Measurements from ENCODE around the gene PDGFA. TPM values are rescaled to one million over a fixed set of nuclear protein-coding genes. Genes with fewer than 3 reads are reported as not detected.

Gene PDGFA
- total and polyA plus RNA-seq, 5 donors from 2014 or later, result 2.9 TPM; not detected in 4

- Mint-ChIP-seq H3K27ac (no peak overlapping the region), H3K36me3 (no peaks in the 10 kb centered on the region), H3K4me3 (no peak overlapping the region), H3K9me3 (peaks cover 0 to 12% (median 2%) of the 10 kb centered on the region in 7 donors), H3K27me3 (peaks cover 7% of the 10 kb centered on the region), H3K4me1 (no peaks in the 10 kb centered on the region)
- H3K36me3 ChIP-seq (ENCODE audit: control insufficient read depth, insufficient read depth, low read length), result no peaks in the 10 kb centered on the region
- no peaks in the 10 kb centered on the region for H3K27me3 ChIP-seq (ENCODE audit: control insufficient read depth, insufficient read depth, low read length)
- no peak overlapping the region for H3K4me3 ChIP-seq (ENCODE audit: low read depth, low read length)
- DNase-seq (no peak), ATAC-seq (ENCODE audit: low read depth in 2 of 2) (no peak)
- H3K27ac ChIP-seq (ENCODE audit: insufficient read depth, low read length, poor library complexity, severe bottlenecking), result no peak overlapping the region
- H3K9me3 ChIP-seq (ENCODE audit: control insufficient read depth in 2 of 2, low read length in 2 of 2), result no peaks in the 10 kb centered on the region
- no peaks in the 10 kb centered on the region for H3K4me1 ChIP-seq (ENCODE audit: control insufficient read depth, insufficient read depth, low read length, poor library complexity, severe bottlenecking)
These were observed 39.0 kb downstream of the PDGFA start for GRCh38 chr7:480531-481218.

GRCh38 chr7:479948-480499, 39.6 kb downstream of the PDGFA start:
- no peak overlapping the region for H3K4me3 ChIP-seq (ENCODE audit: low read depth, low read length)
- H3K27me3 Mint-ChIP-seq, result peaks cover 7% of the 10 kb centered on the region
- peaks cover 0 to 12% (median 2%) of the 10 kb centered on the region in 7 donors for H3K9me3 Mint-ChIP-seq
- H3K27ac ChIP-seq (ENCODE audit: insufficient read depth, low read length, poor library complexity, severe bottlenecking), result no peak overlapping the region
- no peak overlapping the region for H3K27ac Mint-ChIP-seq
- ATAC-seq (ENCODE audit: low read depth in 2 of 2) (no peak), DNase-seq (no peak)
- no peaks in the 10 kb centered on the region for H3K27me3 ChIP-seq (ENCODE audit: control insufficient read depth, insufficient read depth, low read length)
- H3K36me3 ChIP-seq (ENCODE audit: control insufficient read depth, insufficient read depth, low read length), result no peaks in the 10 kb centered on the region
- no peaks in the 10 kb centered on the region for H3K36me3 Mint-ChIP-seq
- no peaks in the 10 kb centered on the region for H3K9me3 ChIP-seq (ENCODE audit: control insufficient read depth in 2 of 2, low read length in 2 of 2)
- no peaks in the 10 kb centered on the region for H3K4me1 ChIP-seq (ENCODE audit: control insufficient read depth, insufficient read depth, low read length, poor library complexity, severe bottlenecking)
- H3K4me1 Mint-ChIP-seq, result no peaks in the 10 kb centered on the region
- no peak overlapping the region for H3K4me3 Mint-ChIP-seq

- H3K36me3 Mint-ChIP-seq, result no peaks in the 10 kb centered on the region
- H3K27me3 Mint-ChIP-seq, result peaks cover 7% of the 10 kb centered on the region
- H3K27ac Mint-ChIP-seq, result peak overlapping the region in 1 of 3 donors; percentile 67
- H3K4me3 Mint-ChIP-seq, result no peak overlapping the region
- Histone ChIP-seq H3K36me3 (ENCODE audit: control insufficient read depth, insufficient read depth, low read length) (no peaks in the 10 kb centered on the region), H3K4me1 (ENCODE audit: control insufficient read depth, insufficient read depth, low read length, poor library complexity, severe bottlenecking) (no peaks in the 10 kb centered on the region), H3K27ac (ENCODE audit: insufficient read depth, low read length, poor library complexity, severe bottlenecking) (no peak overlapping the region), H3K27me3 (ENCODE audit: control insufficient read depth, insufficient read depth, low read length) (no peaks in the 10 kb centered on the region), H3K9me3 (ENCODE audit: control insufficient read depth in 2 of 2, low read length in 2 of 2) (peaks cover 0 to 5% of the 10 kb centered on the region in 2 experiments), H3K4me3 (ENCODE audit: low read depth, low read length) (no peak overlapping the region)
- DNase-seq, result no peak
- peaks cover 0 to 12% (median 2%) of the 10 kb centered on the region in 7 donors for H3K9me3 Mint-ChIP-seq
- H3K4me1 Mint-ChIP-seq, result no peaks in the 10 kb centered on the region
- ATAC-seq (ENCODE audit: low read depth in 2 of 2), result no peak
These were observed 40.3 kb downstream of the PDGFA start for GRCh38 chr7:479115-479947.

- no peak for DNase-seq
- Histone ChIP-seq H3K9me3 (ENCODE audit: control insufficient read depth in 2 of 2, low read length in 2 of 2) (peaks cover 0 to 7% of the 10 kb centered on the region in 2 experiments), H3K27me3 (ENCODE audit: control insufficient read depth, insufficient read depth, low read length) (no peaks in the 10 kb centered on the region), H3K27ac (ENCODE audit: insufficient read depth, low read length, poor library complexity, severe bottlenecking) (no peak overlapping the region), H3K36me3 (ENCODE audit: control insufficient read depth, insufficient read depth, low read length) (no peaks in the 10 kb centered on the region), H3K4me1 (ENCODE audit: control insufficient read depth, insufficient read depth, low read length, poor library complexity, severe bottlenecking) (no peaks in the 10 kb centered on the region), H3K4me3 (ENCODE audit: low read depth, low read length) (no peak overlapping the region)
- H3K4me1 Mint-ChIP-seq, result no peaks in the 10 kb centered on the region
- peaks cover 8% of the 10 kb centered on the region for H3K27me3 Mint-ChIP-seq
- H3K9me3 Mint-ChIP-seq, result peaks cover 0 to 9% (median 2%) of the 10 kb centered on the region in 7 donors
- H3K36me3 Mint-ChIP-seq, result no peaks in the 10 kb centered on the region
- H3K27ac Mint-ChIP-seq, result no peak overlapping the region
- ATAC-seq (ENCODE audit: low read depth in 2 of 2), result no peak
- H3K4me3 Mint-ChIP-seq, result no peak overlapping the region
These were observed 41.9 kb downstream of the PDGFA start for GRCh38 chr7:477626-478220.

- Histone ChIP-seq H3K4me1 (ENCODE audit: control insufficient read depth, insufficient read depth, low read length, poor library complexity, severe bottlenecking) (no peaks in the 10 kb centered on the region), H3K27ac (ENCODE audit: insufficient read depth, low read length, poor library complexity, severe bottlenecking) (no peak overlapping the region), H3K4me3 (ENCODE audit: low read depth, low read length) (no peak overlapping the region), H3K36me3 (ENCODE audit: control insufficient read depth, insufficient read depth, low read length) (no peaks in the 10 kb centered on the region), H3K9me3 (ENCODE audit: control insufficient read depth in 2 of 2, low read length in 2 of 2) (peaks cover 0 to 7% of the 10 kb centered on the region in 2 experiments), H3K27me3 (ENCODE audit: control insufficient read depth, insufficient read depth, low read length) (no peaks in the 10 kb centered on the region)
- DNase-seq (no peak), ATAC-seq (ENCODE audit: low read depth in 2 of 2) (no peak)
- Mint-ChIP-seq H3K27ac (peak overlapping the region in 1 of 3 donors; percentile 38), H3K4me3 (no peak overlapping the region), H3K4me1 (peaks cover 0 to 4% (median 0%) of the 10 kb centered on the region in 4 donors), H3K36me3 (no peaks in the 10 kb centered on the region), H3K9me3 (peaks cover 0 to 3% (median 0%) of the 10 kb centered on the region in 7 donors), H3K27me3 (peaks cover 8% of the 10 kb centered on the region)
These were observed 42.8 kb downstream of the PDGFA start for GRCh38 chr7:476736-477360.

- peaks cover 0 to 7% of the 10 kb centered on the region in 2 experiments for H3K9me3 ChIP-seq (ENCODE audit: control insufficient read depth in 2 of 2, low read length in 2 of 2)
- no peak overlapping the region for H3K4me3 Mint-ChIP-seq
- H3K27ac Mint-ChIP-seq, result no peak overlapping the region
- peaks cover 0 to 3% (median 0%) of the 10 kb centered on the region in 7 donors for H3K9me3 Mint-ChIP-seq
- H3K27me3 Mint-ChIP-seq, result peaks cover 8% of the 10 kb centered on the region
- H3K36me3 ChIP-seq (ENCODE audit: control insufficient read depth, insufficient read depth, low read length), result no peaks in the 10 kb centered on the region
- H3K36me3 Mint-ChIP-seq, result no peaks in the 10 kb centered on the region
- no peaks in the 10 kb centered on the region for H3K4me1 ChIP-seq (ENCODE audit: control insufficient read depth, insufficient read depth, low read length, poor library complexity, severe bottlenecking)
- no peak for ATAC-seq (ENCODE audit: low read depth in 2 of 2)
- peaks cover 0 to 4% (median 0%) of the 10 kb centered on the region in 4 donors for H3K4me1 Mint-ChIP-seq
- H3K4me3 ChIP-seq (ENCODE audit: low read depth, low read length), result no peak overlapping the region
- H3K27ac ChIP-seq (ENCODE audit: insufficient read depth, low read length, poor library complexity, severe bottlenecking), result no peak overlapping the region
- DNase-seq, result no peak
- no peaks in the 10 kb centered on the region for H3K27me3 ChIP-seq (ENCODE audit: control insufficient read depth, insufficient read depth, low read length)
These were observed 43.6 kb downstream of the PDGFA start for GRCh38 chr7:475951-476441.

- Histone ChIP-seq H3K9me3 (ENCODE audit: control insufficient read depth in 2 of 2, low read length in 2 of 2) (peaks cover 0 to 7% of the 10 kb centered on the region in 2 experiments), H3K27ac (ENCODE audit: insufficient read depth, low read length, poor library complexity, severe bottlenecking) (no peak overlapping the region), H3K4me1 (ENCODE audit: control insufficient read depth, insufficient read depth, low read length, poor library complexity, severe bottlenecking) (no peaks in the 10 kb centered on the region), H3K4me3 (ENCODE audit: low read depth, low read length) (no peak overlapping the region), H3K27me3 (ENCODE audit: control insufficient read depth, insufficient read depth, low read length) (no peaks in the 10 kb centered on the region), H3K36me3 (ENCODE audit: control insufficient read depth, insufficient read depth, low read length) (no peaks in the 10 kb centered on the region)
- Mint-ChIP-seq H3K27me3 (peaks cover 8% of the 10 kb centered on the region), H3K9me3 (peaks cover 0 to 3% (median 0%) of the 10 kb centered on the region in 7 donors), H3K36me3 (no peaks in the 10 kb centered on the region), H3K4me3 (no peak overlapping the region), H3K27ac (peak overlapping the region in 1 of 3 donors; percentile 45), H3K4me1 (peaks cover 0 to 4% (median 0%) of the 10 kb centered on the region in 4 donors)
- ATAC-seq (ENCODE audit: low read depth in 2 of 2) (no peak), DNase-seq (no peak)
These were observed 44.3 kb downstream of the PDGFA start for GRCh38 chr7:475425-475728.

Data from CD4-positive, CD25-positive, alpha-beta regulatory T cell (primary cell).